Stimulated activated naive B cell treated with anti-CD40 and anti-IgM and Interleukin-4, amounts not matched to agents 10 μg/mL and 1 μg/mL and 100 μg/mL, for 72 hours (primary cell): Measurements from ENCODE around the gene BCL7A.
"Not testable (repeated sequence)": the region's sequence is repeated elsewhere in the genome, so short reads cannot be mapped to it uniquely, and the experiment has no call there.

Experiments used
- ATAC-seq, 2 donors: fragments of 150-1000 bp; cut with Tn5 transposase; replicated peaks; 2 replicates each; pipeline ENCODE4 v1.10.0; 2021; ENCODE audit warnings: moderate library complexity in 1 of 2
- DNase-seq: peaks from one replicate; pipeline ENCODE4 v3.0.0; 2021
- H3K27ac Mint-ChIP-seq: one replicate; pipeline ENCODE4 v1.8.0; 2022; ENCODE audit warnings: mild to moderate bottlenecking, mixed read lengths
- H3K27me3 Mint-ChIP-seq, 2 donors: one replicate each; pipeline ENCODE4 v1.8.0; 2022; ENCODE audit warnings: mixed read lengths in 2 of 2
- H3K36me3 Mint-ChIP-seq, 2 donors: one replicate each; pipeline ENCODE4 v1.8.0; 2022; ENCODE audit warnings: mixed read lengths in 2 of 2, mild to moderate bottlenecking in 1 of 2
- H3K4me1 Mint-ChIP-seq, 2 donors: one replicate each; pipeline ENCODE4 v1.8.0; 2022; ENCODE audit warnings: mixed read lengths in 2 of 2, mild to moderate bottlenecking in 1 of 2
- H3K4me3 Mint-ChIP-seq, 2 donors: one replicate each; pipeline ENCODE4 v1.8.0; 2022; ENCODE audit warnings: mild to moderate bottlenecking in 2 of 2, mixed read lengths in 2 of 2, moderate library complexity in 1 of 2
- H3K9me3 Mint-ChIP-seq, 2 donors: one replicate each; pipeline ENCODE4 v1.8.0; 2022; ENCODE audit warnings: mixed read lengths in 2 of 2, mild to moderate bottlenecking in 1 of 2

BCL7A gene

DNA sequence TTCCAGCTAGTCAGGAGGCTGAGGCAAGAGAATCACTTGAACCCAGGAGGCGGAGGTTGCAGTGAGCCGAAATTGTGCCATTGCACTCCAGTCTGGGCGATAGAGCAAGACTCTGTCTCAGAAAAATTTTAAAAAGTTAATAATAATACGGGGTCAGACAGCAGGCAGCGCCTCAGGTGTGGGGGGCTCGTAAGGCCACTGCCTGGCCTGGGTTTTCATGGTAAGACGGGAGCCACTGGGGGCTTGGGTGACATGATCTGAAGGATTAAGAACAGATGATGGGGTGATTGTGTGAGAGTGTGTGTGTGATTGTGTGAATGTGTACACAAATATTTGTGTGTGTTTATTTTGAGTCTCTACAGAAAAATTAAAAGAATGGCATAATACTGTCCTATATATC lies 23.6 kb downstream of the BCL7A start:
- Mint-ChIP-seq H3K36me3 (peaks cover 55 to 56% of the 10 kb centered on the region in 2 donors), H3K9me3 (no peaks in the 10 kb centered on the region), H3K4me3 (no peak overlapping the region), H3K4me1 (peaks cover 4 to 6% of the 10 kb centered on the region in 2 donors), H3K27ac (no peak overlapping the region), H3K27me3 (no peaks in the 10 kb centered on the region)
- ATAC-seq (no peak), DNase-seq (no peak)

DNA sequence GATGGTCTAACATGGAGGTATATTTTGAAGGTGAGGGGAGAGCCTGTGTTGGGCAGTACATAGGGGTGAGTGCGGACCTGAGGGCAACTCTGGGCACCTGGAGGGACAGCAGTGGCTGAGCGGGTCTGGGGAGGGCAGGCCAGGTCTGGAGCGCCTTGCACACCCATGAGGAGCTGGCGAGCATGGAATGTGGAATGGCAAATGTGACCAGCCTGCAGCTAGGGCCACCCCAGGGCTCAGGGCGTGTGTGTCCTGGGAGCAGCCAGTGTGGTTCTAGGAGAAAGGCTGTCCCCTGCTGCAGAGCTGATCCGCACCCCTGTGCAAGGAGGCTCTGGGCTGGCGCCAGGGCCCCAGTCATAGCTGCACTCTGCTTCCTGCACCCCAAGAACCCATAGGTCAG lies 24.5 kb downstream of the BCL7A start:
- Mint-ChIP-seq H3K4me3 (no peak overlapping the region), H3K9me3 (no peaks in the 10 kb centered on the region), H3K27me3 (no peaks in the 10 kb centered on the region), H3K36me3 (peaks cover 48 to 51% of the 10 kb centered on the region in 2 donors), H3K27ac (peak overlapping the region; percentile 80), H3K4me1 (no peaks in the 10 kb centered on the region)
- ATAC-seq, result no peak
- no peak for DNase-seq

DNA sequence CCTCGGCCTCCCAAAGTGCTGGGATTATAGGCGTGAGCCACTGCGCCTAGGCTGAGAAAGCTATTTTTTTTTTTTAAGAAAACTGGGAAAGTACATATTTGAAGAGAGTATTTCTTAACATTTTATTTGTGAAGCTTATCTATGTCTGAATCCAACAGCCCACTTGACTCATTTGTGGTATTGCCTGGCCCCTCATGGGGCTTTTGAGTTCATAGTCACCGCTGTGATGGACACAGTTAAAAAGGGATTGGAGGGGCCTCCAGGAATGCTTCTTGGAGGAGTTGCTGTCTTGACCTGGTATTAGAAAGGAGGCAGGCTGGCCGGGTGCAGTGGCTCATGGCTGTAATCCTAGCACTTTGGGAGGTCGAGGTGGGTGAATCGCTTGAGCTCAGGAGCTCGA lies 26.5 kb downstream of the BCL7A start:
- peak overlapping the region; percentile 38 for H3K27ac Mint-ChIP-seq
- DNase-seq (no peak), ATAC-seq (no peak)
- H3K36me3 Mint-ChIP-seq, result peaks cover 40% of the 10 kb centered on the region in 2 donors
- no peak overlapping the region for H3K4me3 Mint-ChIP-seq
- no peaks in the 10 kb centered on the region for H3K4me1 Mint-ChIP-seq
- no peaks in the 10 kb centered on the region for H3K27me3 Mint-ChIP-seq
- no peaks in the 10 kb centered on the region for H3K9me3 Mint-ChIP-seq

DNA sequence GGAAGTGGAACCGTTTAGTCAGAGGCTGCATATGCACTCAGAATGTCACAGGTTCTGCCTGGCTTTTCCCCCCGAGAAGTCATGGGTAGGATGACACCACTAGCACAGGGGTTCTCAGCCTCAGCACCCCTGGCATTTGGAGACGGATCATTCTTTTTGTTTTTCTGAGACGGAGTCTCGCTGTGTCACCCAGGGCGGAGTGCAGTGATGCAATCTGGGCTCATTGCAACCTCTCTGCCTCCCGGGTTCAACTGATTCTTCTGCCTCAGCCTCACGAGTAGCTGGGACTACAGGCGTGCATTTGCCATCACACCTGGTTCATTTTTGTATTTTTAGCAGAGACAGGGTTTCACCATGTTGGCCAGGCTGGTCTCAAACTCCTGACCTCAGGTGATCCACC lies 28.1 kb downstream of the BCL7A start:
- Mint-ChIP-seq H3K27me3 (no peaks in the 10 kb centered on the region), H3K9me3 (no peaks in the 10 kb centered on the region), H3K36me3 (peaks cover 42% of the 10 kb centered on the region in 2 donors), H3K27ac (peak overlapping the region; percentile 56), H3K4me1 (peaks cover 0 to 10% of the 10 kb centered on the region in 2 donors), H3K4me3 (no peak overlapping the region)
- ATAC-seq, result no peak
- no peak for DNase-seq

DNA sequence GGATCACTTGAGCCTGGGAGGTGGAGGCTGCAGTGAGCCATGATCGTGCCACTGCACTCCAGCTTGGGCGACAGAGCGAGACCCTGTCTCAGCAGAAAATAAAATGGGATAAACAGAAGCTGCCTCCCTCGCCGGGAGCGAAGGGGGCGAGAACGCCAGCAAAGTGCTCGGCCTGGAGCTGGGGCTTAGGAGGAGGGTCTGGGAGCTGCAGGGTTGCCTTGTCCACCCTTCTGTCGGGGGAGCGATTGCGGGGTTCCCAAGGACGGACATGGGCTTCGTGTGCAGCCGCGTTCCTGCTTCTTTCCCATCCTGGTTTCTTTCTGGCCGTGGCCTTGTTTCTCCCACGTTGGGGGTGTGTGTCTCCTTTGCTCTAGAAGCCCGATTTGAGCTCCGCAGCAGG lies 29.0 kb downstream of the BCL7A start:
- Mint-ChIP-seq H3K27me3 (no peaks in the 10 kb centered on the region), H3K36me3 (peaks cover 36% of the 10 kb centered on the region in 2 donors), H3K9me3 (no peaks in the 10 kb centered on the region), H3K4me3 (no peak overlapping the region), H3K27ac (no peak overlapping the region), H3K4me1 (peaks cover 0 to 10% of the 10 kb centered on the region in 2 donors)
- no peak for ATAC-seq
- DNase-seq, result no peak

DNA sequence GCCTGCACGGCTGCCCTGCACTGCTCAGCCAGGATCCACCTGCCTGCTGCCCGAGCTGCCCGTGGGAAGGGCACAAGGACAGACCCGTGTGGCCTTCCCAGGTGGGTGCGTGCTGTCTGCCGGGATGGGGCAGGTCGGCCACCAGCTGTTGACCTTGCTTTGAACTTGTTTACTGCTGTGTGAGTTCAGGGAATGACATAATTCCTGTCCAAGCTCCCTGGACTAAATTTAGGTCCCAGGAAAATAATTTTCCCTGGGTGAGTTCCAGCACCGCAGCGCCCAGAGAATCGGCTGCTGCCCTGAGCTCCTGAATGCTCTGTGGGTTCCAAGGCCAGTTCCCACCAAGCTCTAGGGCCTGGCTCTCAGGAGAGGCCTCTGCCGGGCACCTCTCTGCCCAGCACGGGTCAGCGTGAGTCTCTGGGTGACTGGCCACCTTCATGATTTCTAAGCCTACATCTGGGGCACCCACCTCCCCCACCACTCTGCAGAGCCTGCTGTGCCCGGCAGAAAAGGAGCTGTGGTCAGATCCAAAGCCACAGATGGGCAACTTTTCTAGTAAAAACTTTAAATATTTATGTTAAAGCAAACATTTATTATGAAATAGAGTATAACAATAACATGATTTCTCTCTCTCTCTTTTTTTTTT lies 29.7 kb downstream of the BCL7A start:
- no peak overlapping the region for H3K4me3 Mint-ChIP-seq
- ATAC-seq, result no peak
- H3K36me3 Mint-ChIP-seq, result peaks cover 34 to 37% of the 10 kb centered on the region in 2 donors
- no peak overlapping the region for H3K27ac Mint-ChIP-seq
- peaks cover 0 to 10% of the 10 kb centered on the region in 2 donors for H3K4me1 Mint-ChIP-seq
- H3K9me3 Mint-ChIP-seq, result no peaks in the 10 kb centered on the region
- H3K27me3 Mint-ChIP-seq, result no peaks in the 10 kb centered on the region
- DNase-seq, result no peak

DNA sequence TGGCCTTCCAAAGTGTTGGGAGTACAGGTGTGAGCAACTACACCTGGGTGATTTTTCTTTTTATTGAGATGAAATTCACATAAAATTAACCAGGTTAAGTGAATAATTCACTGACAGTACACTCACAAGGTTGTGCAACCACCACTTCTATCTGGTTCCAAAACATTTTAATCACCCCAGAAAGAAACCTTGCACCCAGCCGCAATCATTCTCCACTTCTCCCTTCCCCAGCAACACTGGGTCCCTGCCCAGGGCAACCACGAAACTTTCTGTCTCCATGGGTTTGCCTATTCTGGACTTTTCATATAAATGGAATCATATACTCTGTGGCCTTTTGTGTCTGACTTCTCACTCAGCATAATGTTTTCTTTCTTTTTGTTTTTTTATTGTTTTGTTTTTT lies 30.6 kb downstream of the BCL7A start:
- Mint-ChIP-seq H3K9me3 (no peaks in the 10 kb centered on the region), H3K4me3 (no peak overlapping the region), H3K36me3 (peaks cover 40 to 46% of the 10 kb centered on the region in 2 donors), H3K27ac (peak overlapping the region; percentile 51), H3K27me3 (no peaks in the 10 kb centered on the region), H3K4me1 (peaks cover 0 to 17% of the 10 kb centered on the region in 2 donors)
- ATAC-seq (no peak), DNase-seq (no peak)

DNA sequence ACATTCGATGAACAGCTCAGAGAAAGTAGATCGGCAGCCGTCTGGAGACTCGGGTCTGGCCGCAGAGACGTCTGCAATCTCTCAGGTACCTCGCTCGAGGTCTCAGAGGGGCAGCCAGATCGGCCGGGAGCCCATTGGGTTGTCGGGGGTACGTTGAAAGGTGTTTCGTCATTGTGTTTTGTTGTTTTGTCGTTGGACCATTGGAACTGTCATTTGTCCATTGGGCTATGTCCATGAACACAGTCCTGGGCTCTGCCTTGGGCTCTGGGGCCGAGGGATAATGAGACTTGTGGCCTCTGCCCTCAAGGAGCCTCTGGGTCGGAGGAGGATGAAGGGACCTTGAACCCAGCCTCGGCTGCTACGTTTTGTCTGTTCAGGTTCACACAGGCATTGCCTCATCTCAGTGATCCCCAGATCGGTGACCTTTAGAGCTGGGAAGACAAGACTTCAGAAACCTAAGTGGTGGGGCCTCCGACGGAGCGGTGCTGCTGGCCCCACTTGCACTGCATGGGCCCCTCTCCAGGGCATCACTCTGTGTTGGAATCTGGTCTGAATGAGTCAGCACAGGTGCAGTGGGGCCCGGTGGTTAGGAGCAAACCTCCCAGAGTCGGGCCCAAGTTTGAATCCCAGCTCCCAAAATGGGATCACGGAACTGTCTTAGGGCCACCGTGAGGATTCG lies 33.3 kb downstream of the BCL7A start:
- no peaks in the 10 kb centered on the region for H3K27me3 Mint-ChIP-seq
- DNase-seq (no peak), ATAC-seq (no peak)
- H3K4me1 Mint-ChIP-seq, result peaks cover 2 to 23% of the 10 kb centered on the region in 2 donors
- H3K4me3 Mint-ChIP-seq, result no peak overlapping the region
- H3K36me3 Mint-ChIP-seq, result peaks cover 51 to 56% of the 10 kb centered on the region in 2 donors
- H3K27ac Mint-ChIP-seq, result no peak overlapping the region
- no peaks in the 10 kb centered on the region for H3K9me3 Mint-ChIP-seq

DNA sequence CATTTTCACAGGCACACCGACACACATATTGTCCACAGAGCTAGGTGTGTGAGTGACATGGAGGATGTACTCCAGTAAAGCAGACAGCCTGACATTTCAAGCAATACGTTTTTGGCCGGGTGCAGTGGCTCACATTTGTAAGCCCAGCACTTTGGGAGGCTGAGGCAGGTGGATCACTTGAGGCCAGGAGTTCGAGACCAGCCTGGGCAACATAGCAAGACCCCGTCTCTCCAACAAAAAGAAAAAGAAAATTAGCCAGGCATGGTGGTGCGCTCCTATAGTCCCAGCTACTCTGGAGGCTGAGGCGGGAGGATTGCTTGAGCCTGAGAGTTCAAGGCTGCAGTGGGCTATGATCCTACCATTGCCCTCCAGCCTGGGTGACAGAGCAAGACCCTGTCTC lies 34.7 kb downstream of the BCL7A start:
- Mint-ChIP-seq H3K36me3 (peaks cover 49 to 64% of the 10 kb centered on the region in 2 donors), H3K27ac (peak overlapping the region; percentile 91), H3K4me1 (peaks cover 2 to 23% of the 10 kb centered on the region in 2 donors)
- not testable (repeated sequence) for H3K27me3 Mint-ChIP-seq, H3K4me3 Mint-ChIP-seq, H3K9me3 Mint-ChIP-seq, ATAC-seq, DNase-seq

DNA sequence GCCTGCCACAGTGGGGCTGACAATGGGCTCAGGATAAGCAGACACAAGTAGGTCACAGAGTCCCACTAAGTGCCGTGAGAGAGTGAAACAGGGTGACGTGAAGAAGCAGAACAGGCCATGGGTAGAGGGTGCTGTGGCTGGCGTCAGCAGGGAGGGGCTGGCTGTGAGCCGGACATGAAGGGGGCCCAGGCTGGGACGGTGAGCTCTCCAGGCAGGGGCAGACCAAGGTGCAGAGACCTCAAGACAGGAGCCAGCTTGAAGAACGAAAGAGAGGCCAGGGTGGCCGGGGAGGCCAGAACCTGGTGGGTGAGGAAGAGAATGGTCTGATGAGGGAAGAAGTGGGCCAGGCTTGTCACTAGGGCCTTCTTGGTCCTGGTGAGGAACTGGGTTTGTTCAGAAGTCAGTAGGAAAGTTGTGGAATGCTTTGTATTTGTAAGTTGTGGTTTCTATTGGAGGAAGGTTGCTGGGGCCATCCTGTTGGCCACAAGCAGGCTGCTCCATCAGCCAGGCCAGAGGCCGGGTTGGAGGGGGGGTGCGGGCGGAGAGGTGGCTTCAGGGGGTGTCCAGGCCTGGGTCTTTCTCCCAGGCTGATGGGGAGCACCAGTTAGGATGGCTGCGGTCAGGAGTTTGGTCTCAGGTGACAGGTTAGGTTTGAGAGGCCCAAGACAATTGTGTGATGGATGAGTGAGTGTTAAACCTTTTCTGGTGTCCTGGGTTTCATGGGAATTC lies 35.5 kb downstream of the BCL7A start:
- ATAC-seq (no peak), DNase-seq (no peak)
- H3K9me3 Mint-ChIP-seq, result no peaks in the 10 kb centered on the region
- peaks cover 49 to 70% of the 10 kb centered on the region in 2 donors for H3K36me3 Mint-ChIP-seq
- peaks cover 2 to 23% of the 10 kb centered on the region in 2 donors for H3K4me1 Mint-ChIP-seq
- H3K27ac Mint-ChIP-seq, result peak overlapping the region; percentile 91
- peak overlapping the region in 1 of 2 donors; percentile 25 for H3K4me3 Mint-ChIP-seq
- H3K27me3 Mint-ChIP-seq, result no peaks in the 10 kb centered on the region

DNA sequence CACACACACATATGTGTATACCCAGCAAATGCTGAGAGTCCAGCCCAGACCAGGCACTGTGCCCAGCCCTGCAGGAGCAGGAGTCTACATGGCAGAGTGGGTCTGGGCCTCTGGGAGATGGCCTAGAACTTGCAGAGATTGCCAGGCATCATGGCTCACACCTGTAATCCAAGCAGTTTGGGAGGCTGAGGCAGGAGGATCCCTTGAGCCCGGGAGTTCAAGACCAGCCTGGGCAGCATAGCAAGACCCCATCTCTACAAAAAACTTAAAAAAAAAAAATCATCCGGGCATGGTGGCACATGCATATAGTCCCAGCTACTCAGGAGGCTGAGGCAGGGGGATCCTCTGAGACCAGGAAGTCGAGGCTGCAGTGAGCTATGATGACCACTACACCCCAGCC lies 36.1 kb downstream of the BCL7A start:
- no peaks in the 10 kb centered on the region for H3K9me3 Mint-ChIP-seq
- H3K27me3 Mint-ChIP-seq, result no peaks in the 10 kb centered on the region
- peaks cover 49 to 72% of the 10 kb centered on the region in 2 donors for H3K36me3 Mint-ChIP-seq
- no peak for DNase-seq
- H3K4me1 Mint-ChIP-seq, result peaks cover 2 to 24% of the 10 kb centered on the region in 2 donors
- H3K27ac Mint-ChIP-seq, result peak overlapping the region; percentile 37
- H3K4me3 Mint-ChIP-seq, result no peak overlapping the region
- no peak for ATAC-seq

DNA sequence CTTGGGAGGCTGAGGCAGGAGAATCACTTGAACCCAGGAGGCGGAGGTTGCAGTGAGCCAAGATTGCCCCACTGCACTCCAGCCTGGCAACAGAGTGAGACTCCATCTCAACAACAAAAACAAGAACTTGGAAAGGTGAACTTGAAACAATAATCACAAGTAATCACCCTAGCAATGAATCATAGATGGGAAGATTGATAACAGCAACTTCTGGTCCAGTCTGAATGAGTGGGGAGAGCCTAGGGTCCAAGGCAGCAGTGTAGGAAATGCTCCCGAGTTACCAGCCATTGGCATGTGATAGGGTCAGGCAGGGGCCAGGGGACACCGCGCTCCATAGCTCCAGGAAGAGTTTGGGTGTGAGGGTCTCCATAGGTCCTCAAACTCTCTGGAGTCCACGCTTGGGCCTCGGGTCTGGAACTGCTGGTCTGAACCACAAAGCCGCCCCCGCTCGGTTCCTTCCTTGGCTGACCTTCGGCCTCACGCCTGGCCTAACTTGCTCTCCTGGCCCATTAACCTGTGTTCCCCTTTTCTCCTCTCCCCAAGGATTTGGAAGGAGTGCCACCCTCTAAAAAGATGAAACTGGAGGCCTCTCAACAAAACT lies 37.0 kb downstream of the BCL7A start:
- no peaks in the 10 kb centered on the region for H3K27me3 Mint-ChIP-seq
- H3K4me1 Mint-ChIP-seq, result peaks cover 9 to 30% of the 10 kb centered on the region in 2 donors
- H3K4me3 Mint-ChIP-seq, result no peak overlapping the region
- no peak for DNase-seq
- no peak for ATAC-seq
- no peaks in the 10 kb centered on the region for H3K9me3 Mint-ChIP-seq
- peaks cover 48 to 72% of the 10 kb centered on the region in 2 donors for H3K36me3 Mint-ChIP-seq
- H3K27ac Mint-ChIP-seq, result no peak overlapping the region

DNA sequence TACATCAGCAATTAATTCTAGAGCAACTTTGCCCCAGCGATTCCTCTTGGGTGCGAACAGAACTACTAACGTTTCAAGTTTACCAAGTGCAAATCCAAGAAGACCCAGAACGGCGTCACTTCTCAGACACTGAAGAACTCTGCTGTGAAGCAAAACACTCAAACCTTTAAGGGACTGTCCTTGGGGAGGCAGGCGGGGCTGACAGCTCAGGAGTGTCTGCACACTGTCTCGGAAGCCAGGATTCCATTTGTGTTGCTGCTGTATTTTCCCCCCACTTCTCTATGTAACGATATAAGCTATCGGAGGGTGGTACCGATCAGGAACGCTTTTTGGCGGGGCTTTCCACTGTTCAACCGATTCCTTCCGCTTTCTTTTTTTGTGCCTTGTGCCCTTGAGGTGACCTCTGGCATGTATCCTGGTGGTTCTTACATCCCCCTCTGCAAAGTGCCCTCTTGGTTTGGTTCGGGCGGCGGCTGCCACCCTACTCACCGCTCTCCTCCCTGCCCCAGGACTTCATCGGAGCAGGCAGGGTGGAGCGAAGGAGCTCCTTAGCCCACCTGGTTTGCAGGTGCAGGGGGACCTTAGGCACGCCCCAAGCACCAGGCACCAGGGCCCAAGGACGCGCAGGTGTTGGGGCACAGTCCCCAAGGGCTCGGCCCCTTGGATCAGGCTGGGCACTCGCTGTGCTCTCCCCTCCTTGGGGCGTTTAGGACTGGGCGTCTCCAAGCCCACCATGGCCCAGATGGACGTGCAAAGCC lies 37.7 kb downstream of the BCL7A start:
- peaks cover 15 to 30% of the 10 kb centered on the region in 2 donors for H3K4me1 Mint-ChIP-seq
- peaks cover 45 to 67% of the 10 kb centered on the region in 2 donors for H3K36me3 Mint-ChIP-seq
- H3K9me3 Mint-ChIP-seq, result no peaks in the 10 kb centered on the region
- no peak overlapping the region for H3K27ac Mint-ChIP-seq
- no peaks in the 10 kb centered on the region for H3K27me3 Mint-ChIP-seq
- no peak for ATAC-seq
- H3K4me3 Mint-ChIP-seq, result no peak overlapping the region
- no peak for DNase-seq

DNA sequence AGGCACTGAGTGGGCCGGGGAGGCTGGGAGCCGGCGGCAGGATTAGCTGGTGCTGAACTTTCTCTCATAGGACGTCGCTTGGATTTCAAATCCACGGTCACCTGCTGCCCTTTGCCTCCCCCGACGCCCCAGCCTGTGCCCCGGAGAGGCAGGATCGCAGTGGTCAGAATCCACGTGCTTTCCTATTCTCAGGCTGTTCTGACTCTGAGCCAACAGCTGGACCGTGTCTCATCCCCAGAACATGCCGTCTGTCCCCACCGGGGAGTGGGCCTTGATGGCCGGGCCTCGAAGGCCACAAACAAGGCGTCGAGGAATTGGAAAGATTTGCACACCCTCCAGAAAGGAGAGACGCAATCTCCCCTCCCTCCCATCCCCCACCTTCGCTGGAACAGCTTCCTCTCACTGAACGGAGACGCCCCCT lies 38.4 kb downstream of the BCL7A start:
- Mint-ChIP-seq H3K4me3 (no peak overlapping the region), H3K9me3 (no peaks in the 10 kb centered on the region), H3K27ac (peak overlapping the region; percentile 82), H3K36me3 (peaks cover 41 to 61% of the 10 kb centered on the region in 2 donors), H3K4me1 (peaks cover 18 to 37% of the 10 kb centered on the region in 2 donors), H3K27me3 (no peaks in the 10 kb centered on the region)
- no peak for DNase-seq
- ATAC-seq, result no peak
